Measurements from ENCODE around the gene FSIP1.
"Not testable (repeated sequence)": the region's sequence is repeated elsewhere in the genome, so short reads cannot be mapped to it uniquely, and the experiment has no call there.

FSIP1 gene

DNA sequence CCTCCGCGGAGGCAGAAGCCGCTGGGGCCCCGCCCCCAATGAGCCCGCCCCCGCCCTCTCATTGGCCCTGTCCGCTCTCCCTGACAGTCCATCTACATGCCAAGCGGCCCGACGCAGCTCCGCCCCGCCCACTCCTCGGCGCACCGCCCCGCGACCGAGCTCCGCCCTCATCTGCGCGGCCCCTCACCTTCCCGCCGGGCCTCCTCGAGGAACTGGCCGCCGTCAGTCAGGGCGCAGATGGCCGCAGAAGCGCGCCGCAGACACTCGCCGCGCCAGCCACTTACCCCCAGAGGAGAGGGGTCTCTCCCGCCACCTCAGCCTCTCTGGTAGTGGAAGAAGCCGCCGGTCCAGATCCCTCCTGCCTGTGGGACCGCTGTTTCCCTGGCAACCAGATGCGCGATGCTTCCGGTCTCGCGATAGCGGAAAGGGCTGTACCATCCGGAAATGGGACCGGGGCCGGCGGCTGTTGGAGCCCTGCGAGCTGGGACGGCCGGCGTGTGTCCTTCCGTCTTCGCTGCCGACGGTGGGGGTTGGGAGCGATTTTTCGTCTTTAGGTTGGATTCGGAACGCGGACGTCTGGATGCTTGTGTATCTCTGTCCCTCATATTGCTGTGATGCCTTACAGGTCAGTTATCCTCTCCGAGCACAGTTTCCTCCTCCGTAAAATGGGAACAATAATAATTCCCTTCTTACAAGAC lies at the start of gene FSIP1:
FSIP1 (minus strand) TSS at position 401 of the 698 bp plus-strand sequence. CDS start 6,317 bp downstream, outside the sequence.
- peak; percentile 95 for DNase-seq
- in situ Hi-C loops (cut with HindIII; ENCODE audit: low pct_ligation_motif_present, low pct_unique_long_range_greater_than_20kb, low sequenced_read_pairs) = no loop called here

- no peak for DNase-seq
- in situ Hi-C loops (cut with HindIII; ENCODE audit: low pct_ligation_motif_present, low pct_unique_long_range_greater_than_20kb, low sequenced_read_pairs) = no loop called here
Measured at GRCh38 chr15:39830166-39830565, 47.5 kb upstream of the FSIP1 start.

DNA sequence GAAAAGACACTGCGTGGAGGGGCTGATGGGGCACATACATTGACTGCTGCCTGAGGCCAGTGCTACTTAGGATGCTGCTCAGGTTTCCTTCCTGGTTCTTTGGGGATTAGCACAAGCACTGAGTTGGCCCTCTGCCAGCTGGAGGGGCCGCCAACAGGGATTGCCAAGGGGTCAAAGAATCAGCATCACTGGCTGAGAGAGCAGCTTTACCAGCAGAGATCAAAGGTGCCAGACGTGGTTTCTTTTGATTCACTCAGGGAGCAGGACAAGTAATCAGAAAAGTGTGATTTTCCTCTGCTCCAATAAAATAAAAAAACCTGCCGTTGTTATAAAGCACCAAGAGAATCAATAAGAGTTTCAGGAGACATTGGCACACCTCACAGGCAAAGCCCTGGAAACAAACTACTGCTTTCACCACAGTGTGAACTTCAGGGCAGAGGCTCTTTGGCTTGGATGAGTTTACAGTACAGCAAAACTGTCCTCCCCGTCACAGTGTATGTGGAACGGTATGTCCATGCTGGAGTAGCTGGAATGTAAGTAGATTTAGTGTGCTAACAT lies 45.8 kb upstream of the FSIP1 start:
- no peak for DNase-seq
- in situ Hi-C loops (cut with HindIII; ENCODE audit: low pct_ligation_motif_present, low pct_unique_long_range_greater_than_20kb, low sequenced_read_pairs) = no loop called here

DNA sequence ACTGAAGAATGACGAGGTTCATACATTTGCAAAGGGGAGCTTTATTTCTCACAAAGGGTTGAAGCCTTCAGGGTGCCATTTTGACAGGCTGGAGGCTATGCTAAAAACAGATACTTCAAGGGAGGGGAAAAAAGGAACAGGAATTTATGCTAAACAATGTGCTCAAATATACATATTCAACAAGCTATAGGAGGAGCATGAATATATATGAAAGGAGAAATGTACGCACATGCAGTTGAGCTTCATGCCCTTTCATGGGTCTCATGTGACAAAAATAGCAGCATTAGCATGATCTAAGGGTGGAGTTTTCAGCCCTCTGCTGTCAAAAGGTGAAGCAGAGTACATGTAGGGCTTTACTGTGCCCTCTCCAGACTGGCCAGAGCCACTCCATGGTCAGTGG lies 44.3 kb upstream of the FSIP1 start:
- no peak for DNase-seq
- in situ Hi-C loops (cut with HindIII; ENCODE audit: low pct_ligation_motif_present, low pct_unique_long_range_greater_than_20kb, low sequenced_read_pairs) = no loop called here

DNA sequence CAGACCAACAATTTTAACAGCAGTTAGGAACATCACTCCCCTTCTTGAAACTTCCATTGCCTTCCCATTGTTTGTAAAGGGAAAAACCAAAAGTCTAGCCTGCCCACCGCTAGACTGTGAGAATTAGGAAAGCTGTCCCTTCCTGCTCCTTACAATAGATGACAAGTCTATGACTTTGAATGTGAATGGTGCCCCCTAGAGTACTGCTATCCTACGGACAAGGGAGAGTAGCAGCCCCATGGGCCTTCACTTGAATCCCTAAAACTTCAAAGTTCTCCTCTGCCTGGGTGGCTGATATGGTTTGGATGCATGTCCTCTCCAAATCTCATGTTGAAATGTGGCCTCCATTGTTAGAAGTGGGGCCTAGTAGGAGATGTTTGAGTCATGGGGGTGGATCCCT lies 41.0 kb upstream of the FSIP1 start:
- in situ Hi-C loops (cut with HindIII; ENCODE audit: low pct_ligation_motif_present, low pct_unique_long_range_greater_than_20kb, low sequenced_read_pairs) = no loop called here
- no peak for DNase-seq

GRCh38 chr15:39820050-39820602 lies 37.5 kb upstream of the FSIP1 start:
- no peak for DNase-seq
- in situ Hi-C loops (cut with HindIII; ENCODE audit: low pct_ligation_motif_present, low pct_unique_long_range_greater_than_20kb, low sequenced_read_pairs) = no loop called here

DNA sequence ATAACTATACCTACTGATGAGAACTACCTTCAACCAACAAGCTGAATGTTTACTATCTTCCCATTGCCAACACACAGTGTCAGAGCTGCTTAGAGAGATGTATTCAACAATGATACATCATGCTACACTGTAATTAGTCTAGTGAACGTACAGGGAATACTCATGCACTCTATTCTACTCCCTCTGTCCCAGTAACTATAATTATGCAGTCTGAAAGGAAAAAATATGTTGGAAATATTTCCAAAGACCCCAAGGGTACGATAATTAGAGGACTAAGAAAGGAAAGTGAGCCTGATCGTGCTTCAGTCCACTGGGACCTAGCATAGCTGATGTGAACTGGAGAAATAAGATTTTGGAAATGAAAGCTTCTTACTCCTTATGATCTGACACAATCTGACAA lies 36.9 kb upstream of the FSIP1 start:
- in situ Hi-C loops (cut with HindIII; ENCODE audit: low pct_ligation_motif_present, low pct_unique_long_range_greater_than_20kb, low sequenced_read_pairs) = no loop called here
- no peak for DNase-seq

DNA sequence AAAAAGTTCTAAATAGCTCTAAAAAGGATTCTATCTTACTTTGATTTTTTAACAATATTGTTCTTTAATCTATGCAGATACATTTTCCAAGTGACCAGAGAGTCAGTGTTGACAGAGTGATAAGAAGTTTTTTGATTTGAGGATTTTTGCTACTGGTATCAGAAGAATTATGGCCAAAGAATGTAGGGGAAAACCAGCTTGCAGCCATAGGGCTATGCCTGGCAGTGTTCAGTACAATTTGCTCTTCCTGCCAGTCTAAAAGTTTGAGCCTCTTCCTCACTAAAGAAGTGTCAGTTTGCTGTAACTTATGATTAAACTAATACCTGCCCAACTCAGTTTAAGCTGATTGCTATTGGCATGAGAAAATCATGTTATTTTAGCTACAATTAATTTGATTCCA lies 35.3 kb upstream of the FSIP1 start:
- in situ Hi-C loops (cut with HindIII; ENCODE audit: low pct_ligation_motif_present, low pct_unique_long_range_greater_than_20kb, low sequenced_read_pairs) = no loop called here

GRCh38 chr15:39814489-39814888 lies 31.8 kb upstream of the FSIP1 start:
- in situ Hi-C loops (cut with HindIII; ENCODE audit: low pct_ligation_motif_present, low pct_unique_long_range_greater_than_20kb, low sequenced_read_pairs) = no loop called here

More for the DNA sequence above, 35.3 kb upstream of the FSIP1 start:
- DNase-seq = no peak

GRCh38 chr15:39812651-39813050 lies 30.0 kb upstream of the FSIP1 start:
- in situ Hi-C loops (cut with HindIII; ENCODE audit: low pct_ligation_motif_present, low pct_unique_long_range_greater_than_20kb, low sequenced_read_pairs); DNase-seq: not testable (repeated sequence)

More at GRCh38 chr15:39814489-39814888, 31.8 kb upstream of the FSIP1 start:
- DNase-seq = peak; percentile 5

DNA sequence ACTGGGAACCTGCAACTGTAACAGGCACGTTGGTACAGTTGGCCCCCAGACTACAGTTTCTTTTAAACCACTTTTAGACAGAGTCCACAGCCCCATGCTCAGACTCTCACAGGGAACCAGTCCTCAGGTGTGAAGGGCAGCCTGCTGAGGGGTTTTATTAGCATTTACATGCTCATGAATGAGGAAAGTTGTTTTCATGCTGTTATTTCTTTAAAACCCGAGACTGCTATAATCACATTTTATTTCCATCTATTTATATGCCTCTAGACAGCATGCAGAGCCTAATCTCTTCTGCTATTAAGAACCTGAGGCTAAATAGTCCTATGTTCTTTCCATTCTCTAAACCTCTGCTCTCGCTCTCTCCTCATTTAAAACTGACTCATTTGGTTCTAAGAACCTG lies 26.3 kb upstream of the FSIP1 start:
- in situ Hi-C loops (cut with HindIII; ENCODE audit: low pct_ligation_motif_present, low pct_unique_long_range_greater_than_20kb, low sequenced_read_pairs) = no loop called here
- DNase-seq = no peak

GRCh38 chr15:39807791-39808190 lies 25.1 kb upstream of the FSIP1 start:
- in situ Hi-C loops (cut with HindIII; ENCODE audit: low pct_ligation_motif_present, low pct_unique_long_range_greater_than_20kb, low sequenced_read_pairs) = no loop called here
- DNase-seq = no peak

DNA sequence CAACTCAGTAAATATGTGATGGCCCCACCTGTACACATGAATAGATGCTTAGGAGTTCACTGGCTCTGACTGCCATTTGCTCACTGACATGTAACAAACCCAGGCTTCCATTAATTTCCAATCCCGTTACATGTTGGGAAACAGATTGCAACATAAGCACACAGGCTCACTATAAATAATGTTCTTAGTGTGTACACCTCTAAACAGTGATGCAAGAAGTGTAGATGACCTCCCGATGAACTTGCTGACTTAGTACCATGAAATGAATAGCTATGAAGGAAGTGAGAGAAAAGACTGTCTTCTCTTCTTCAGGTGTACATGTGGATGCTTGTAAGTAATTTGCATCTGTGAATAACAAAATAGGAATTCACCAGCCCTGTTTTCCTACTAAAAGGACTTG lies 21.4 kb upstream of the FSIP1 start:
- in situ Hi-C loops (cut with HindIII; ENCODE audit: low pct_ligation_motif_present, low pct_unique_long_range_greater_than_20kb, low sequenced_read_pairs) = no loop called here
- DNase-seq = no peak

- DNase-seq = no peak
- in situ Hi-C loops (cut with HindIII; ENCODE audit: low pct_ligation_motif_present, low pct_unique_long_range_greater_than_20kb, low sequenced_read_pairs) = no loop called here
Measured at GRCh38 chr15:39803016-39803415, 20.4 kb upstream of the FSIP1 start.

DNA sequence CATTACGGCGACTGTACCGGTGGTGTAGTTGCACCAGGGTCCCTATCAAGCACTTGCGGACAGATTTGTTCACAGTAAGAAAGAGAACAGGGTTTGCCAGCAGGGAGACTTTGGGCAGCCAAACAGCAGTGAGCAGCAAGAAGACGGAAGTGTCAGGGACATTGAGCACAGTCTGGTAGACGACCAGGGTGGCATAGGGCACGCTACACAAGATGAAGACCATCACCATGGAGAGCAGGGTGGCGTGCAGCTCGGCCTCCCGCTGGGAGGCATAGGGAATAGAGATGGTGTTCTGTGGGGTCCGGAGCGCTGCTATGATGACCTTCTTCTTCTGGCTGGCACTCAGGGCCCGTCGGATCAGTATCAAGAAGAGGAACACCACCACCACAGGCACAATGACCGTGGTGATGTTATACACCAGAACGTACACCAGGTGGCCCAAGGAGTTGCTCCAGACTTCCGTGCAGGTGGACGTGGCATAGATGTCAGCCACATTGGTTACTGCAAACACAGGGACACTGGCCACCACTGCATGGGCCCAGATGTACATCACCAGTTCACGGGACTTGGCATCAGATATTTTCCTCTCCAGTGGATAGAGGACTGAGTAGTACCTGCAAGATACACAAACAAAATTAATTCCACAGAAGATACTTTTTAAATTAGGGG lies 19.1 kb upstream of the FSIP1 start:
- in situ Hi-C loops (cut with HindIII; ENCODE audit: low pct_ligation_motif_present, low pct_unique_long_range_greater_than_20kb, low sequenced_read_pairs) = no loop called here
- DNase-seq = peak; percentile 22

DNA sequence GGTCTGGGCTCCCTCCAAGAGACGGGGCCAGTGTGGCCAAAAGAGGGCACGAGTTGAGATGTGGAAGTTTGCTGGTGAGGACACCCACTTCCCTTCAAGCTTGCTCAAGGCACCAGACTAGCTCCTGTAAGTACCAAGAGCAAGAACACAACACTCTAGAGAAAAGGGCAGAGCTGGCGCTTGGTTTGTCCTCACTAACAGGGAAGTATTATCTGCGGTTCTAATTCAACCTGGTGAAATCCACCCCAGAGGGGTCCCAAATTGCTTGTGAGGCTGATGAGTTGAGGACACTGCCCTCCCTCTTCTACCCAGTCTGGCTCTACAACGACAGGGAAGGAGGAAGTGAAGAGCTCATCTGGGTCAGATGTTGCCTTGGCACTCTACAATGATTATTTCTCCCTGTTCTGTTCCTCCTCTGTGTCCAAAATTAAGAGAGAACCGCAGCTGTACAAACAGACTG lies 16.9 kb upstream of the FSIP1 start:
- in situ Hi-C loops (cut with HindIII; ENCODE audit: low pct_ligation_motif_present, low pct_unique_long_range_greater_than_20kb, low sequenced_read_pairs) = no loop called here
- DNase-seq = no peak

DNA sequence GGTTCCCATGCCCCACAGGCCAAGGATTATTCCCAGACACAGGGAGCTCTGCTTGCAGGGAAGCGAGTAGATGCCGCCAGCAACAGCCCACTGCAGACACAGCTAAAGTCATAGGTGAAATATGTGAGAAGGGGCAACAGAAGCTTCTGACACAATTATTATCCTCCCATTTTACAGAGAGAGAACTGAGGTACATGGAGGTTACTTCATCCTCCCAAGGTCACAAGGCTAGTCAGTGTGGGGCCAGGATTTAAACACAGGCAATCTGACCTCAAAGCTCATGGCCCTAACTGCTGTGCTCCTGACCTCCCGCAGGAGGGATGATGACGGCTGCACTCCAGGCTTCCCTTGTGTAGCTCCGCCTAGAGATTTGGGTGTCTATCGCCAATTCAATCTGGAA lies 15.7 kb upstream of the FSIP1 start:
- in situ Hi-C loops (cut with HindIII; ENCODE audit: low pct_ligation_motif_present, low pct_unique_long_range_greater_than_20kb, low sequenced_read_pairs) = no loop called here

DNA sequence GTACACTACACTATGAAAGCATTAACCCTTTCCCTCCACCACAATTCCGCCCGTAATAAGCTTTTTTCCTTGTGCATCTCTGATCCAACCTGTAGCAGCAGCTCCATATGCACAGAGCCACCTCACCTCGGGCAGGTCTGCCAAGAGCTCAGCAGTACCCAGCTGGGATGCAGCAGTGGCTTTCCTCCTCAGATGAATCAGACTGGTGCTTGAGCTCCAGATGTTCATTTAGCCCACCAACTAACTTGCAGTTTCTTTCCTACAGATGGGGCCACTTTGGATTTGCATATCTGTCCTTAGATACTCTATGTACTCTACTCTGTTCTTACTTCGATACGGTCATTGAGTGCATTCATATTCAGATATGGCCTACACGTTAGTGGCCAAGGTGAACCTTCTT lies 14.8 kb upstream of the FSIP1 start:
- in situ Hi-C loops (cut with HindIII; ENCODE audit: low pct_ligation_motif_present, low pct_unique_long_range_greater_than_20kb, low sequenced_read_pairs) = no loop called here
- DNase-seq = no peak

More for the DNA sequence above, 15.7 kb upstream of the FSIP1 start:
- no peak for DNase-seq

- in situ Hi-C loops (cut with HindIII; ENCODE audit: low pct_ligation_motif_present, low pct_unique_long_range_greater_than_20kb, low sequenced_read_pairs) = no loop called here
Measured at GRCh38 chr15:39796601-39797000, 14.0 kb upstream of the FSIP1 start.

More at GRCh38 chr15:39796601-39797000, 14.0 kb upstream of the FSIP1 start:
- no peak for DNase-seq

Data from ACHN (cell line).